Measurements from ENCODE around the gene HYPK.
"Not testable (repeated sequence)": the region's sequence is repeated elsewhere in the genome, so short reads cannot be mapped to it uniquely, and the experiment has no call there.

The HYPK gene

GRCh38 chr15:43795997-43796396 lies 4.4 kb upstream of the HYPK start:
- DNase-seq = no peak

GRCh38 chr15:43796566-43796965 lies 3.8 kb upstream of the HYPK start:
- no peak for DNase-seq

- DNase-seq = no peak
These were observed 1.0 kb upstream of the HYPK start for GRCh38 chr15:43799209-43799944.

- no peak for DNase-seq
These were observed 484 bp upstream of the HYPK start, which contains the start of gene SERINC4 for GRCh38 chr15:43799945-43800285. Gene SERINC4 (minus strand): TSS chr15:43800220. CDS start chr15:43799986, 234 bp downstream.

- DNase-seq = not testable (repeated sequence)
These were observed 2.3 kb downstream of the HYPK start for GRCh38 chr15:43802676-43803075.

GRCh38 chr15:43808435-43808950 lies 8.1 kb downstream of the HYPK start:
- no peak for DNase-seq

GRCh38 chr15:43808960-43809678 lies 8.7 kb downstream of the HYPK start:
- no peak for DNase-seq

GRCh38 chr15:43815064-43815463 lies 14.7 kb downstream of the HYPK start:
- DNase-seq = not testable (repeated sequence)

GRCh38 chr15:43821505-43821904 lies 21.1 kb downstream of the HYPK start:
- DNase-seq = no peak

GRCh38 chr15:43824302-43825246 lies 24.2 kb downstream of the HYPK start, which contains the start of gene MFAP1:
Gene MFAP1 (minus strand): TSS chr15:43824690. CDS start chr15:43824569, 121 bp downstream.
- DNase-seq = peak; percentile 93

- DNase-seq = not testable (repeated sequence)
These were observed 24.9 kb downstream of the HYPK start for GRCh38 chr15:43825305-43825704.

- no peak for DNase-seq
These were observed 25.7 kb downstream of the HYPK start for GRCh38 chr15:43826029-43826507.

GRCh38 chr15:43826508-43827341 lies 26.3 kb downstream of the HYPK start, which contains the start of gene WDR76:
Gene WDR76 (plus strand): TSS chr15:43827002. CDS start chr15:43827033, 31 bp downstream.
- peak; percentile 87 for DNase-seq

- no peak for DNase-seq
These were observed 27.8 kb downstream of the HYPK start for GRCh38 chr15:43828061-43828657.

GRCh38 chr15:43829951-43830540 lies 29.6 kb downstream of the HYPK start:
- not testable (repeated sequence) for DNase-seq

- not testable (repeated sequence) for DNase-seq
These were observed 30.4 kb downstream of the HYPK start for GRCh38 chr15:43830691-43831275.

- DNase-seq = not testable (repeated sequence)
These were observed 31.2 kb downstream of the HYPK start for GRCh38 chr15:43831519-43832052.

GRCh38 chr15:43832485-43832884 lies 32.1 kb downstream of the HYPK start:
- not testable (repeated sequence) for DNase-seq

- DNase-seq = no peak
These were observed 45.0 kb downstream of the HYPK start for GRCh38 chr15:43845421-43845820.

- no peak for DNase-seq
These were observed 50.9 kb downstream of the HYPK start for GRCh38 chr15:43851251-43851650.

All from left hindlimb (tissue), 1 donor.